Endothelial cell of umbilical vein (primary cell): Measurements from ENCODE around the gene GLRX5. TPM values are rescaled to one million over a fixed set of nuclear protein-coding genes. Genes with fewer than 3 reads are reported as not detected.

Experiments
- BruUV-seq: library from RNA; stranded (reverse); fragments of 400-500 nt; replicated peaks from 2 replicates; lab custom pipeline; 2021; lab: Mats Ljungman, UMichigan
- CTCF ChIA-PET: fragments of 300-600, 350-600 bp; sonication (Branson Sonifier 250); formaldehyde crosslinking; loops from one replicate; lab custom pipeline; 2021; ENCODE audit warnings: antibody characterized with exemption, inconsistent platforms; lab: Charles Lee
- POLR2A ChIA-PET: fragments of 300-600, 350-600 bp; sonication (Branson Sonifier 250); formaldehyde crosslinking; loops from one replicate; lab custom pipeline; 2021; ENCODE audit warnings: antibody characterized with exemption, inconsistent platforms; lab: Charles Lee
- DNase-seq: peaks from one replicate; pipeline ENCODE4 v3.0.0-alpha.2; 2011; ENCODE audit warnings: low read depth, low spot score
- FAIRE-seq: peaks from 2 replicates; lab custom pipeline; 2011; peaks lifted over from hg19 to GRCh38; lab: Jason Lieb, UNC
- H2AFZ ChIP-seq: 2 replicates; pipeline ENCODE4 v1.6.0; 2012; ENCODE audit warnings: low read depth, low read length, control low read depth, inconsistent platforms
- H3K27ac ChIP-seq: 2 replicates; pipeline ENCODE4 v1.5.1; 2011; ENCODE audit warnings: low read depth, mild to moderate bottlenecking, control low read depth, low read length, moderate library complexity; ENCODE audit not compliant: insufficient read depth
- H3K27me3 ChIP-seq, 2 experiments: 2 replicates each; pipeline versions ENCODE4 v1.6.0 to v1.6.1; 2011; ENCODE audit warnings: low read length in 2 of 2, mixed read lengths in 1 of 2; ENCODE audit not compliant: control insufficient read depth in 2 of 2, insufficient read depth in 2 of 2
- H3K36me3 ChIP-seq, 2 experiments: 2 replicates in 1 of 2; 3 replicates in 1 of 2; pipeline ENCODE4 v1.5.1; 2011; ENCODE audit warnings: low read length in 2 of 2, mild to moderate bottlenecking in 1 of 2, moderate library complexity in 1 of 2; ENCODE audit not compliant: control insufficient read depth in 2 of 2, insufficient read depth in 2 of 2; ENCODE audit errors: extremely low read depth in 1 of 2
- H3K4me1 ChIP-seq: 3 replicates; pipeline ENCODE4 v1.5.1; 2011; ENCODE audit warnings: mild to moderate bottlenecking, low read length; ENCODE audit not compliant: control insufficient read depth, insufficient read depth; ENCODE audit errors: extremely low read depth
- H3K4me2 ChIP-seq: 2 replicates; pipeline ENCODE4 v1.6.1; 2011; ENCODE audit warnings: low read length, control low read depth, mixed read lengths; ENCODE audit not compliant: insufficient read depth
- H3K4me3 ChIP-seq, 3 experiments: fragments of 200-600 bp in 1 of 3; sonication (generic), shearing (Covaris generic) in 1 of 3; replicated peaks in 1 of 3; 2 replicates each; pipeline ENCODE4 v1.5.1; 2011 to 2016; ENCODE audit warnings: control low read depth in 3 of 3, low read length in 3 of 3, mild to moderate bottlenecking in 2 of 3, inconsistent platforms in 1 of 3, low read depth in 1 of 3, moderate library complexity in 1 of 3; ENCODE audit not compliant: insufficient read depth in 1 of 3
- H3K79me2 ChIP-seq: 2 replicates; pipeline ENCODE4 v1.6.0; 2012; ENCODE audit warnings: low read length, inconsistent platforms; ENCODE audit not compliant: control insufficient read depth, insufficient read depth
- H3K9ac ChIP-seq: replicated peaks from 2 replicates; pipeline ENCODE3; 2011; ENCODE audit warnings: low read length, control low read depth; ENCODE audit not compliant: insufficient read depth; ENCODE audit errors: extremely low read depth
- H3K9me1 ChIP-seq: replicated peaks from 3 replicates; pipeline ENCODE4 v1.6.0; 2011; ENCODE audit warnings: mild to moderate bottlenecking, low read length; ENCODE audit not compliant: control insufficient read depth, insufficient read depth; ENCODE audit errors: extremely low read depth
- H3K9me3 ChIP-seq: replicated peaks from 2 replicates; pipeline ENCODE4 v1.5.1; 2012; ENCODE audit warnings: low read length, inconsistent platforms; ENCODE audit not compliant: control insufficient read depth, insufficient read depth
- H4K20me1 ChIP-seq: replicated peaks from 2 replicates; pipeline ENCODE3; 2011; ENCODE audit warnings: mild to moderate bottlenecking, low read length; ENCODE audit not compliant: control insufficient read depth, insufficient read depth; ENCODE audit errors: extremely low read depth
- CTCF ChIP-seq, 2 donors: IDR thresholded peaks; 1 replicate in 1 of 2; 2 replicates in 1 of 2; pipeline ENCODE4 v1.5.1; 2011; ENCODE audit warnings: low read length in 2 of 2, mild to moderate bottlenecking in 2 of 2, moderate library complexity in 2 of 2, control low read depth in 1 of 2, inconsistent platforms in 1 of 2, low read depth in 1 of 2; ENCODE audit not compliant: insufficient read depth in 1 of 2; ENCODE audit errors: extremely low read depth in 1 of 2
- EZH2 ChIP-seq: IDR thresholded peaks from 2 replicates; pipeline ENCODE4 v1.6.1; 2012; ENCODE audit warnings: borderline replicate concordance, low read depth, mild to moderate bottlenecking, moderate library complexity, low read length, inconsistent platforms; ENCODE audit not compliant: severe bottlenecking
- JUN ChIP-seq: IDR thresholded peaks from 2 replicates; pipeline ENCODE4 v1.6.1; 2011; ENCODE audit warnings: borderline replicate concordance, low read depth; ENCODE audit not compliant: insufficient read length, insufficient read depth
- MAX ChIP-seq: IDR thresholded peaks from 2 replicates; pipeline ENCODE4 v1.6.1; 2011; ENCODE audit not compliant: insufficient read depth, insufficient read length
- MYC ChIP-seq: IDR thresholded peaks from one replicate; pipeline ENCODE4 v1.6.1; 2011; ENCODE audit warnings: mild to moderate bottlenecking, low read depth, low read length
- POLR2A ChIP-seq: IDR thresholded peaks from 2 replicates; pipeline ENCODE4 v1.6.1; 2012; ENCODE audit warnings: low read depth, mild to moderate bottlenecking, control low read depth, low read length
- dilution Hi-C: fragments of 300-500 bp; cut with MboI; formaldehyde crosslinking; loops from one replicate; pipeline ENCODE4 v1.15.0; 2019; ENCODE audit warnings: low sequenced_read_pairs; ENCODE audit not compliant: extremely low pct_ligation_motif_present
- intact Hi-C: fragments of 100-400 bp; cut with micrococcal nuclease; formaldehyde crosslinking; loops from one replicate; pipeline ENCODE4 v1.10.0; 2022
- polyA plus RNA-seq, 4 experiments: library from polyadenylated mRNA; depleted of rRNA in 3 of 4; stranded (reverse) in 3 of 4; unstranded in 1 of 4; fragments of >200 nt; gene quantifications; 2 replicates each; pipeline versions ENCODE4 v1.2.1 to v1.2.3, GENCODE V29; 2011 to 2012; ENCODE audit warnings: missing spikeins in 1 of 4
- total RNA-seq: library from RNA; stranded (reverse); gene quantifications from 2 replicates; pipeline ENCODE4 v1.2.3, GENCODE V29; 2021

Gene GLRX5
- total and polyA plus RNA-seq, 2 donors (not counting 3 experiments of a cell fraction or from before 2014, with no cell fraction given) = 42.6 to 52.0 TPM

- FAIRE-seq = no peak
- dilution Hi-C loops = no loop called here
- CTCF ChIA-PET = no interaction called here
These were observed 35.5 kb upstream of the GLRX5 start for GRCh38 chr14:95499354-95499750.

More at GRCh38 chr14:95499354-95499750, 35.5 kb upstream of the GLRX5 start:
- H3K9me1 ChIP-seq = no peaks in the 10 kb centered on the region
- H3K36me3 ChIP-seq = no peaks in the 10 kb centered on the region
- H4K20me1 ChIP-seq = no peaks in the 10 kb centered on the region
- no peaks in the 10 kb centered on the region for H3K79me2 ChIP-seq
- H3K4me1 ChIP-seq = peaks cover 38% of the 10 kb centered on the region
- H3K4me2 ChIP-seq = no peak overlapping the region
- no peaks in the 10 kb centered on the region for H3K27me3 ChIP-seq
- H2AFZ ChIP-seq = no peak overlapping the region
- intact Hi-C loops = no loop called here
- no TSS peak for BruUV-seq
- no peak for TF ChIP-seq JUN
- no peak for TF ChIP-seq CTCF (IDR thresholded peaks at IDR 0.05; ENCODE audit: extremely low read depth in 1 of 2, insufficient read depth in 1 of 2, low read depth in 1 of 2, low read length in 2 of 2)
- no peak for TF ChIP-seq POLR2A
- no peak for TF ChIP-seq MAX
- TF ChIP-seq MYC = no peak
- TF ChIP-seq EZH2 = no peak
- H3K9ac ChIP-seq = no peak overlapping the region
- no peak for DNase-seq
- no peak overlapping the region for H3K4me3 ChIP-seq
- H3K27ac ChIP-seq = no peak overlapping the region
- H3K9me3 ChIP-seq = no peaks in the 10 kb centered on the region
- POLR2A ChIA-PET = no interaction called here
